ENCODE results near the gene DALRD3. TPM values are rescaled to one million over a fixed set of nuclear protein-coding genes. Genes with fewer than 3 reads are reported as not detected.

Gene DALRD3
- total and polyA plus RNA-seq, 2 donors (not counting 1 experiment from before 2014, with no cell fraction given), result 57.2 to 82.6 TPM

DNA sequence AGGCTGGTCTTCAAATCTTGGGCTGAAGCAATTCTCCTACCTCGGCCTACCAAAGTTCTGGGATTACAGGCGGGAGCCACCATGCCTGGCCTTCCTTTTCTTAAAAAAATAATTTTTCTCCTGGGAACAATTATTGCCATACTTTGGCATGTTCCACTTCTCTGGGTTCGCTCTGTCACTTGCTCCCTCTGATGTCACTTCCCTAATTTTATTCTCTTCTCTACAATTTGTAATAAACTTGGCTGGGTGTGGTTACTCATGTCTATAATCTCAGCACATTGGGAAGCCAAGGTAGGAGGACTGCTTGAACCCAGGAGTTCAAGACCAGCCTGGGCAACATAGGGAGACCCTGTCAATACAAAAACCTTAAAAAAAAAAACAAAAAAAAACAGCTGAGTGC is 16.9 kb upstream of the DALRD3 start:
- ATAC-seq (ENCODE audit: low read depth) (no peak), DNase-seq (no peak)
- ChIA-PET POLR2A (no interaction called here), CTCF (no interaction called here)
- 100% methylated on average over 2 of the region's 3 CpGs for WGBS (ENCODE audit: insufficient coverage)
- Histone ChIP-seq H3K27me3 (replicated peaks in 1 of 4; ENCODE audit: control extremely low read depth in 1 of 4, control insufficient read depth in 3 of 4, insufficient read depth in 4 of 4, low read length in 3 of 4) (no peaks in the 10 kb centered on the region), H3K4me2 (replicated peaks; ENCODE audit: low read depth, low read length, poor library complexity, severe bottlenecking) (no peak overlapping the region), H3K9me3 (ENCODE audit: control extremely low read depth in 1 of 3, control insufficient read depth in 2 of 3, insufficient read depth in 1 of 3, low read length in 2 of 3) (no peaks in the 10 kb centered on the region), H3K9ac (ENCODE audit: low read length) (no peak overlapping the region), H4K20me1 (ENCODE audit: control insufficient read depth, insufficient read depth, low read length, poor library complexity, severe bottlenecking) (no peaks in the 10 kb centered on the region), H3K27ac (ENCODE audit: low read length in 2 of 2) (no peak overlapping the region), H3K4me1 (ENCODE audit: control insufficient read depth in 2 of 2, insufficient read depth in 2 of 2, low read length in 2 of 2) (no peaks in the 10 kb centered on the region), H3K4me3 (ENCODE audit: control extremely low read depth in 1 of 5, extremely low read depth in 1 of 5, insufficient read depth in 1 of 5, low read depth in 2 of 5, low read length in 4 of 5) (no peak overlapping the region), H3K36me3 (replicated peaks in 1 of 2; ENCODE audit: control extremely low read depth in 1 of 2, control insufficient read depth in 1 of 2, extremely low read depth in 1 of 2, insufficient read depth in 2 of 2, low read length in 1 of 2) (peaks cover 21 to 67% of the 10 kb centered on the region in 2 experiments), H2AFZ (ENCODE audit: insufficient read depth, low read depth, low read length, poor library complexity, severe bottlenecking) (no peak overlapping the region), H3K79me2 (ENCODE audit: control insufficient read depth, insufficient read depth, low read length) (peaks cover 22% of the 10 kb centered on the region)
- Mint-ChIP-seq H3K27ac (no peak overlapping the region), H3K27me3 (no peaks in the 10 kb centered on the region), H3K9me3 (ENCODE audit: insufficient read depth) (no peaks in the 10 kb centered on the region), H3K4me3 (no peak overlapping the region), H3K4me1 (peaks cover 2% of the 10 kb centered on the region)
- no peak for TF ChIP-seq EZH2 (IDR thresholded peaks at IDR 0.05; ENCODE audit: borderline replicate concordance, insufficient read depth, low read depth, low read length, poor library complexity, severe bottlenecking)
- TF ChIP-seq, protein P1, sequence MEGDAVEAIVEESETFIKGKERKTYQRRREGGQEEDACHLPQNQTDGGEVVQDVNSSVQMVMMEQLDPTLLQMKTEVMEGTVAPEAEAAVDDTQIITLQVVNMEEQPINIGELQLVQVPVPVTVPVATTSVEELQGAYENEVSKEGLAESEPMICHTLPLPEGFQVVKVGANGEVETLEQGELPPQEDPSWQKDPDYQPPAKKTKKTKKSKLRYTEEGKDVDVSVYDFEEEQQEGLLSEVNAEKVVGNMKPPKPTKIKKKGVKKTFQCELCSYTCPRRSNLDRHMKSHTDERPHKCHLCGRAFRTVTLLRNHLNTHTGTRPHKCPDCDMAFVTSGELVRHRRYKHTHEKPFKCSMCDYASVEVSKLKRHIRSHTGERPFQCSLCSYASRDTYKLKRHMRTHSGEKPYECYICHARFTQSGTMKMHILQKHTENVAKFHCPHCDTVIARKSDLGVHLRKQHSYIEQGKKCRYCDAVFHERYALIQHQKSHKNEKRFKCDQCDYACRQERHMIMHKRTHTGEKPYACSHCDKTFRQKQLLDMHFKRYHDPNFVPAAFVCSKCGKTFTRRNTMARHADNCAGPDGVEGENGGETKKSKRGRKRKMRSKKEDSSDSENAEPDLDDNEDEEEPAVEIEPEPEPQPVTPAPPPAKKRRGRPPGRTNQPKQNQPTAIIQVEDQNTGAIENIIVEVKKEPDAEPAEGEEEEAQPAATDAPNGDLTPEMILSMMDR (IDR thresholded peaks at IDR 0.05), result no peak
- intact Hi-C loops (cut with micrococcal nuclease), result no loop called here

DNA sequence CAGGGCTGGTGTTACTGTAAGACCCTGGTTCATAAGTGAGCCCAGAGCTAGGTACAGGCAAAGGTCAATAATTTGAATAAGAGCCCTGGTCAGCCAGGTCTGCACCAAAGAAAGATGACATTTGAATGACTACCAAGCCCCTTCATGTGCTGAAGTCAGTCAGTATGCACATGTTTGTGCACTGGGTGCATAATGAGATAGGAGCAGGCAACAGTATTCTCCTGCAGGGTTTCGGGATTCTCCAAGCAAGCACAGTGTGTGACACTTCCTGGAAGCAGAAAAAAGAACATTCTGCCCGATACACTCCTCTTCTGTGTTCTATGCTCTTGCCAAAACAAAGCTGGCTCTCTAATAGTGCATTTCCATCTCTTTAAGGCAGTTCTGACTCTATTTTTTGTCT is 16.3 kb upstream of the DALRD3 start:
- H3K4me3 Mint-ChIP-seq, result no peak overlapping the region
- Histone ChIP-seq H3K4me3 (ENCODE audit: control extremely low read depth in 1 of 5, extremely low read depth in 1 of 5, insufficient read depth in 1 of 5, low read depth in 2 of 5, low read length in 4 of 5) (no peak overlapping the region), H2AFZ (ENCODE audit: insufficient read depth, low read depth, low read length, poor library complexity, severe bottlenecking) (no peak overlapping the region), H3K4me1 (ENCODE audit: control insufficient read depth in 2 of 2, insufficient read depth in 2 of 2, low read length in 2 of 2) (peaks cover under 1% of the 10 kb centered on the region in 2 donors), H3K9ac (ENCODE audit: low read length) (no peak overlapping the region), H3K9me3 (ENCODE audit: control extremely low read depth in 1 of 3, control insufficient read depth in 2 of 3, insufficient read depth in 1 of 3, low read length in 2 of 3) (no peaks in the 10 kb centered on the region), H3K27ac (ENCODE audit: low read length in 2 of 2) (no peak overlapping the region), H3K36me3 (replicated peaks in 1 of 2; ENCODE audit: control extremely low read depth in 1 of 2, control insufficient read depth in 1 of 2, extremely low read depth in 1 of 2, insufficient read depth in 2 of 2, low read length in 1 of 2) (peaks cover 18 to 70% of the 10 kb centered on the region in 2 experiments), H3K79me2 (ENCODE audit: control insufficient read depth, insufficient read depth, low read length) (peaks cover 22% of the 10 kb centered on the region), H3K27me3 (replicated peaks in 1 of 4; ENCODE audit: control extremely low read depth in 1 of 4, control insufficient read depth in 3 of 4, insufficient read depth in 4 of 4, low read length in 3 of 4) (no peaks in the 10 kb centered on the region), H4K20me1 (ENCODE audit: control insufficient read depth, insufficient read depth, low read length, poor library complexity, severe bottlenecking) (no peaks in the 10 kb centered on the region), H3K4me2 (replicated peaks; ENCODE audit: low read depth, low read length, poor library complexity, severe bottlenecking) (no peak overlapping the region)
- H3K9me3 Mint-ChIP-seq (ENCODE audit: insufficient read depth), result no peaks in the 10 kb centered on the region
- ChIA-PET CTCF (no interaction called here), POLR2A (no interaction called here)
- 100% methylated on average over 2 of the region's 2 CpGs for WGBS (ENCODE audit: insufficient coverage)
- ATAC-seq (ENCODE audit: low read depth) (no peak), DNase-seq (no peak)
- intact Hi-C loops (cut with micrococcal nuclease), result no loop called here
- no peaks in the 10 kb centered on the region for H3K27me3 Mint-ChIP-seq
- TF ChIP-seq EZH2 (IDR thresholded peaks at IDR 0.05; ENCODE audit: borderline replicate concordance, insufficient read depth, low read depth, low read length, poor library complexity, severe bottlenecking), result no peak
- TF ChIP-seq, protein P1 (IDR thresholded peaks at IDR 0.05), result no peak
- no peak overlapping the region for H3K27ac Mint-ChIP-seq
- peaks cover 4% of the 10 kb centered on the region for H3K4me1 Mint-ChIP-seq
